ENCODE data around the gene OR1F1. TPM values are rescaled to one million over a fixed set of nuclear protein-coding genes. Genes with fewer than 3 reads are reported as not detected.
A peak's percentile ranks its signal among the peaks of the same experiment; 100 is the strongest.
"Not testable (repeated sequence)": the region's sequence is repeated elsewhere in the genome, so short reads cannot be mapped to it uniquely, and the experiment has no call there.

The OR1F1 gene
- total RNA-seq: not detected
- total RNA-seq: 0 reads per million in 2 donors

DNA sequence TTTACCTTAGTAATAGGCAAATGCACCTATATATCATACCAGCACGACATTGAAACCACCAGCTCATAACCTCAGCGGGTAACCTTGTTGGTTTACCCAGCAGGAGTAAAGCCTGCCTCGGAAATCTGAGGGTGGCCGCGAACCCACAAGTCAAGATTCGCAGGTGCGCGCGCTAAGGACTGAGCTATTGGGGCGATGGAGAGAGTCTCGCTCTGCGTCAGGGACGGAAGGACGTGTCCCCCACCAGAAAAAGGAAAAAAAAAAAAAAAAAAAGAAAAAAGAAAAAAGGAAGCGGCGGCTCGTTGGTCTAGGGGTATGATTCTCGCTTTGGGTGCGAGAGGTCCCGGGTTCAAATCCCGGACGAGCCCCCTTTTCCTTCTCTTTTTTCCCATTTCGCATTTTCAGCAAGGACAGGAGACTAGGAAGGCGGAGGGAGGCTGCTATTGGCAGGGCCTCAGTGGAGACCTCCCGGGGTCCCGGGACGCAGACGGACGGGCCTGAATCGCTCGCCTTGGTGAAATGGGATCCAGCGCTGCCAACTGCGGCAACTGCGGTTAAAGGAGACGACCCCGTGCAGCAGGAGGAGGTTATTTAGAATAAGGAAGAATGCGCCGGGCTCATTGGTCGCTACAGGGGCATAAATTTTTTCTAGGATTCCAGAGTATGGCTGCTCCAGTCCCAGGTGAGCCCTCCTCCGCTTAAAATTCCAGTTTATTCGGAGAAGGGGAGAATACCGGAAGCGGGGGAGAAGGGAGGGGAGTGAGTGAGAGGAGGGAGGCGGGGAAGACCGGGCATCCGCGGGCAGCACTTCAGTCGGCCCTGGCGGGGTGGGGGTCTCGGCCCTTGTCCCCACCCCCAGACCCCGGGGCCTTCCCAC lies at the start of gene OR1F1:
TSS of gene OR1F1 (plus strand) at position 407 of the 877 bp plus-strand sequence.
- H3K36me3 Mint-ChIP-seq (ENCODE audit: low read depth): no peaks in the 10 kb centered on the region
- peaks cover 3% of the 10 kb centered on the region for H3K9me3 ChIP-seq (ENCODE audit: control insufficient read depth, low read length, poor library complexity, severe bottlenecking)
- DNase-seq: peak in 1 of 3 donors; percentile 50
- ATAC-seq: peak; percentile 78
- peaks cover 79% of the 10 kb centered on the region for H3K27me3 Mint-ChIP-seq
- peak within 1 kb of the TSS; percentile 80 for H3K4me3 Mint-ChIP-seq
- H3K27ac Mint-ChIP-seq: peak within 1 kb of the TSS; percentile 55
- H3K4me1 Mint-ChIP-seq: peaks cover 37% of the 10 kb centered on the region

DNA sequence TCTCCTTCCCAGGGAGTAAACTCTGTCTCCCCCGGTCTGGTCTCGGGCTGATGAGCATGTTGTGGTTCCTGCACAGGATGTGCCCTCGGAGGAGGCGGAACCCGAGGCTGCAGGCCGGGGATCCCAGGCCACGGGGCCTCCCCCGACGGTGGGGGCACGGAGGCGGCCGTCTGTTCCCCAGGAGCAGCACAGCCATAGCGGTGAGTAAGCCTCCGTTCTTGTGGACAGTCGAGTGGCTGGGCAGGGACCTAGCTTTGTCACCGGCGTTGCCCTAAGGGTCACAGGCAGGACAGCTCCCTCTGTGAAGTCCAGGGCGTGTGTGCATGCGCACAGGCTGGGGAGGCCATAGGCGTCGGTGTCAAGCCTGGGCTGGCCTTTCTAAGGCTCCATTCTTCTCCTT lies 49.7 kb upstream of the OR1F1 start:
- no peak for DNase-seq
- H3K27ac Mint-ChIP-seq: no peak overlapping the region
- H3K36me3 Mint-ChIP-seq (ENCODE audit: low read depth): peaks cover 10% of the 10 kb centered on the region
- no peak for ATAC-seq
- no peak overlapping the region for H3K4me3 Mint-ChIP-seq
- H3K4me1 Mint-ChIP-seq: peaks cover 14% of the 10 kb centered on the region
- H3K9me3 ChIP-seq (ENCODE audit: control insufficient read depth, low read length, poor library complexity, severe bottlenecking): no peaks in the 10 kb centered on the region
- no peaks in the 10 kb centered on the region for H3K27me3 Mint-ChIP-seq

GRCh38 chr16:3138823-3139426 lies 49.1 kb upstream of the OR1F1 start:
- no peaks in the 10 kb centered on the region for H3K27me3 Mint-ChIP-seq
- H3K36me3 Mint-ChIP-seq (ENCODE audit: low read depth): peaks cover 10% of the 10 kb centered on the region
- no peaks in the 10 kb centered on the region for H3K9me3 ChIP-seq (ENCODE audit: control insufficient read depth, low read length, poor library complexity, severe bottlenecking)
- ATAC-seq: no peak
- H3K27ac Mint-ChIP-seq: no peak overlapping the region
- no peak for DNase-seq
- H3K4me3 Mint-ChIP-seq: no peak overlapping the region
- peaks cover 11% of the 10 kb centered on the region for H3K4me1 Mint-ChIP-seq

GRCh38 chr16:3139561-3139960 lies 48.4 kb upstream of the OR1F1 start:
- not testable (repeated sequence) for H3K4me3 Mint-ChIP-seq; H3K27ac Mint-ChIP-seq; H3K9me3 ChIP-seq (ENCODE audit: control insufficient read depth, low read length, poor library complexity, severe bottlenecking); DNase-seq; ATAC-seq; H3K27me3 Mint-ChIP-seq; H3K36me3 Mint-ChIP-seq (ENCODE audit: low read depth); H3K4me1 Mint-ChIP-seq

- Mint-ChIP-seq H3K4me3 (no peak overlapping the region), H3K4me1 (peaks cover 9% of the 10 kb centered on the region), H3K27ac (no peak overlapping the region), H3K27me3 (no peaks in the 10 kb centered on the region), H3K36me3 (ENCODE audit: low read depth) (peaks cover 10% of the 10 kb centered on the region)
- ATAC-seq (no peak), DNase-seq (no peak)
- no peaks in the 10 kb centered on the region for H3K9me3 ChIP-seq (ENCODE audit: control insufficient read depth, low read length, poor library complexity, severe bottlenecking)
Observed at GRCh38 chr16:3140603-3141427, 47.2 kb upstream of the OR1F1 start.

DNA sequence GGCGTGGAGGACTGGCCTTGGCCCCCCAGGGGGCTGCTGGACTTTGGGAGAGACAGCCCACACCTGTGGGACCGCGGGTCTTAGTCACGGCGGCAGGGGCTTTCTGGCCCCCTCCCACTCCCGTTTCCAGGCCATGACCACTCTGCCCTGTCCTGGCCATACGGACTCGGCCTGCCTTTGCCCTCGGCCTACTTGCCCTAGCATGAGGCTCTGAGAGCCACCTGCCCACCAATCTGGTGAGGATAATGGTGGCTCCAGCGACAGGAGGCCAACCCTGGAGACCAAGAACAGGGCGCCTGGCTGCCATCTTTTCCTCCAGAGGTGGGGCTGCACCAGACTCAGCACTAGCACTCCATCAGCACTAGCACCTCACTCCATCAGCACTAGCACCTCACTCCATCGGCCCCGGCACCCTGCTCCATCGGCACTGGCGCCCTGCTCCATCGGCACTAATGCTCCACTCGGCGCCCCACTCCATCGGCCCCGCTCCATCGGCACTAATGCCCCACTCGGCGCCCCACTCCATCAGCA lies 46.2 kb upstream of the OR1F1 start:
- H3K27ac Mint-ChIP-seq: no peak overlapping the region
- peaks cover 9% of the 10 kb centered on the region for H3K4me1 Mint-ChIP-seq
- ATAC-seq: no peak
- H3K9me3 ChIP-seq (ENCODE audit: control insufficient read depth, low read length, poor library complexity, severe bottlenecking): no peaks in the 10 kb centered on the region
- no peak overlapping the region for H3K4me3 Mint-ChIP-seq
- H3K36me3 Mint-ChIP-seq (ENCODE audit: low read depth): peaks cover 10% of the 10 kb centered on the region
- DNase-seq: no peak
- no peaks in the 10 kb centered on the region for H3K27me3 Mint-ChIP-seq

DNA sequence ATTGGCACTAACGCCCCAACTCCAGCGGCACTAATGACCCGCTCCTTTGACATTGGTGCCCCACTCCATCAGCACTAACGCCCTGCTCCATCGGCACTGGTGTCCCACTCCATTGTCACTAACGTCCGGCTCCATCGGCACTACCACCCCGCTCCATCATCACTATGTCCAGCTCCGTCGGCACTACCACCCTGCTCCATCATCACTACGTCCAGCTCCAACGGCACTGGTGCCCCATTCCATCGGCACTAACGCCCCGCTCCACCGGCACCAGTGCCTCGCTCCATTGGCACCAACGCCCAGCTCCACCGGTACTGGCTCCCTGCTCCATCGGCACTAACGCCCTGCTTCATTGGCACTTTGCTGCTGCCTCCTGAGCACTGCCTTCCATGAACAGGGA lies 45.7 kb upstream of the OR1F1 start:
- Mint-ChIP-seq H3K4me1 (peaks cover 9% of the 10 kb centered on the region), H3K36me3 (ENCODE audit: low read depth) (peaks cover 10% of the 10 kb centered on the region), H3K4me3 (peak overlapping the region; percentile 36), H3K27ac (peak overlapping the region; percentile 39), H3K27me3 (no peaks in the 10 kb centered on the region)
- ATAC-seq (no peak), DNase-seq (no peak)
- no peaks in the 10 kb centered on the region for H3K9me3 ChIP-seq (ENCODE audit: control insufficient read depth, low read length, poor library complexity, severe bottlenecking)

DNA sequence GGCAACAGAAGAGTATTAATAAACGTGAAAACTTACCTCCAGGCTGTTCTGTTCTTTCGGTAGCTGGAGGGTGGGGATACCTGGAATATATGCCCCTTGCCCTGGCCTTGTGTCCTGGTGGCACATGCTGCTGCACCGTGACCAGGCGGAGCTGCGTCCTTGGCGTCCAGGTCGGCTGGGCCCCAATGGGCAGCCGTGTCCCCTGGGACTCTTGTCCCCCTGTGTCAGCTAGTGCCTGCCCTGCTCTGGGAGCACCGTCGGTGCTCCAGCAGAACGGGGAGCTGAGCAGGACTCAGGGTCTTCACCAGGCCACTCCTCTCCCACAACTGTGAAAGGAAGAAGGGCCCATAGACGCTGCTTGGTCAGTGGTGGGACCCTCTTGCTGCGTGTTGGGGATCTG lies 45.2 kb upstream of the OR1F1 start:
- H3K27ac Mint-ChIP-seq: peak overlapping the region; percentile 39
- no peaks in the 10 kb centered on the region for H3K9me3 ChIP-seq (ENCODE audit: control insufficient read depth, low read length, poor library complexity, severe bottlenecking)
- peaks cover 6% of the 10 kb centered on the region for H3K4me1 Mint-ChIP-seq
- DNase-seq (no peak), ATAC-seq (no peak)
- H3K4me3 Mint-ChIP-seq: no peak overlapping the region
- H3K27me3 Mint-ChIP-seq: no peaks in the 10 kb centered on the region
- peaks cover 10% of the 10 kb centered on the region for H3K36me3 Mint-ChIP-seq (ENCODE audit: low read depth)

DNA sequence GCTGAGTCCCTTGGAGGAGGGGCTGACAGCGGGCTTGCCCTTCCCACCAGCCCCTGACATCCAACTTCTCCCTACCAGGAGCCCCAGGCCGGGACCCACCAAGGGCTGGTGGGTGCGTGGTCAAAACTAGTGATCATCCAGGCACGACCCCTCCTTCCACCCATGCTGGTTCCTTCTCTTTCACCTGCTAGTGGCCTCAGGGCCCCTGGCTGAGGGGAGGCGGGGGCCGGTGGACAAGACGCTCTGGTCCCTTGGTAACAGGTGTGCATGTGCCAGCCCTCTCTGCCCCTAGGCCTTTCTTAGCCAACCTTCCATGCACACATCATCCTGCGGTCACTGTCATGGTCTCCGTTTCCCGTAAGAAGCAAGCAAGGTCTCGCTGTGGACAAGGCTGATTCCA lies 44.8 kb upstream of the OR1F1 start:
- Mint-ChIP-seq H3K36me3 (ENCODE audit: low read depth) (peaks cover 10% of the 10 kb centered on the region), H3K4me1 (peaks cover 6% of the 10 kb centered on the region), H3K27me3 (no peaks in the 10 kb centered on the region), H3K4me3 (no peak overlapping the region), H3K27ac (no peak overlapping the region)
- ATAC-seq (no peak), DNase-seq (no peak)
- no peaks in the 10 kb centered on the region for H3K9me3 ChIP-seq (ENCODE audit: control insufficient read depth, low read length, poor library complexity, severe bottlenecking)

- no peak for DNase-seq
- no peak for ATAC-seq
- H3K9me3 ChIP-seq (ENCODE audit: control insufficient read depth, low read length, poor library complexity, severe bottlenecking): no peaks in the 10 kb centered on the region
- Mint-ChIP-seq H3K4me3 (no peak overlapping the region), H3K36me3 (ENCODE audit: low read depth) (peaks cover 10% of the 10 kb centered on the region), H3K27me3 (no peaks in the 10 kb centered on the region), H3K27ac (no peak overlapping the region), H3K4me1 (peaks cover 6% of the 10 kb centered on the region)
Observed at GRCh38 chr16:3143598-3144320, 44.2 kb upstream of the OR1F1 start.

GRCh38 chr16:3144321-3144983 lies 43.6 kb upstream of the OR1F1 start:
- H3K9me3 ChIP-seq (ENCODE audit: control insufficient read depth, low read length, poor library complexity, severe bottlenecking): no peaks in the 10 kb centered on the region
- ATAC-seq: no peak
- no peaks in the 10 kb centered on the region for H3K27me3 Mint-ChIP-seq
- H3K4me3 Mint-ChIP-seq: no peak overlapping the region
- H3K27ac Mint-ChIP-seq: no peak overlapping the region
- H3K4me1 Mint-ChIP-seq: peaks cover 4% of the 10 kb centered on the region
- peaks cover 7% of the 10 kb centered on the region for H3K36me3 Mint-ChIP-seq (ENCODE audit: low read depth)
- DNase-seq: no peak

- no peak for ATAC-seq
- Mint-ChIP-seq H3K36me3 (ENCODE audit: low read depth) (peaks cover 7% of the 10 kb centered on the region), H3K27me3 (no peaks in the 10 kb centered on the region), H3K4me3 (peak overlapping the region; percentile 61), H3K27ac (no peak overlapping the region), H3K4me1 (peaks cover 10% of the 10 kb centered on the region)
- DNase-seq: no peak
- no peaks in the 10 kb centered on the region for H3K9me3 ChIP-seq (ENCODE audit: control insufficient read depth, low read length, poor library complexity, severe bottlenecking)
Observed at GRCh38 chr16:3145151-3145550, 42.9 kb upstream of the OR1F1 start.
